ENCODE data around the gene DGCR2. TPM values are rescaled to one million over a fixed set of nuclear protein-coding genes. Genes with fewer than 3 reads are reported as not detected.

DGCR2 gene
- total RNA-seq, 1 experiment from 2014 or later: 24.8 TPM

DNA sequence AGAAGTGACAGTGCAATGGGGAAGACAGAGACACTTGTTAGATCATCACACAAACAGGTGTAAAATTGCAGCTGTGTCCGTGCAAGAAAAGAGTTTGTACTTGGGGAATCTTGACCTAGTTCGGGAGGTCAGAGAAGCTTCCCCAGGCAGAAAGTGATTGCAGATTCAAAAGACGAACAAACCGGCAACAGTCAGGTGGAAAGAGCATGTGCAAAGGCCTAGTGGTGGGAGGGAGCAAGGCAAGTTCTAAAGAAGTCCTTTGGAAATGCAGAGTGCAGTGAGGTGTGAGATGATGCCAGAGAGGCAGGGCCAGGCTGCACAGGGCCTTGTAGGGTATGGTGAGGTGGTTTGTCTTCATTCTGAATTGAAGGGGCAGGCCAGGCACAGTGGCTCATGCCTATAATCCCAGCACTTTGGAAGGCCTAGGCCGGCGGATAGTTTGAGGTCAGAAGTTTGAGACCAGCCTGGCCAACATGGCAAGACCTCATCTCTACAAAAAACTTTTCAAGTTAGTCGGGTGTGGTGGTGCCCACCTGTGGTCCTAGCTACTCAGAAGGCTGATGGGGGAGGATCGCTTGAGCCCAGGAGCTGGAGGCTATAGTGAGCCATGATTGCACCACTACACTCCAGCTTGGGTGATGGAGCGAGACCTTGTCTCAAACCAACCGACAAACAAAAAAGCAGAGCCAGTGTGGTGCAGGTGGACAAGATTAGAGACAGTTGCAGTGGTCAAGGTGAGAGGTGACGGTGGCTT is 24.2 kb upstream of the DGCR2 start:
- no peak for DNase-seq (ENCODE audit: low read depth)

DNA sequence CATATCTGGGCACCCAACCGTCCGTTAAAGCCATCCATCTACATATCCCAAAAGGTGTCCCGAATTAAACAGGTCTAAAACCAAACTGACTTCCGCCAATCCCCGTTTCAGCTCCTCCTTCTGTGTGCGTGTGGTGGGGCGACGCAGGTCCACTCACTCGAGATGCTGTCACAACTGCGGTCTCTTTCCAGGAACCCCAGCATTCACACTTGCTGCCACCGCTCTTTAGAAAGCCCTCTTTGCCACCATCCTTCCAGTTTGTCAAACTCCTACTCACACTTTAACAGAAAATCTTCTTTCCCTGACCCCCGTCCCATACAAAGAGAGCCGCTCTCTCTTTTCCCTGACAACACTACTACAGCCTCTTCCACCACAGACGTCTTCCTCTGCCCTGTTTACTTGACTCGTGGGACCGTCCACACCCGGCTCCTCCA is 21.8 kb upstream of the DGCR2 start:
- DNase-seq (ENCODE audit: low read depth): peak; percentile 21

- DNase-seq (ENCODE audit: low read depth): no peak
Observed at GRCh38 chr22:19143212-19143611, 21.0 kb upstream of the DGCR2 start.

DNA sequence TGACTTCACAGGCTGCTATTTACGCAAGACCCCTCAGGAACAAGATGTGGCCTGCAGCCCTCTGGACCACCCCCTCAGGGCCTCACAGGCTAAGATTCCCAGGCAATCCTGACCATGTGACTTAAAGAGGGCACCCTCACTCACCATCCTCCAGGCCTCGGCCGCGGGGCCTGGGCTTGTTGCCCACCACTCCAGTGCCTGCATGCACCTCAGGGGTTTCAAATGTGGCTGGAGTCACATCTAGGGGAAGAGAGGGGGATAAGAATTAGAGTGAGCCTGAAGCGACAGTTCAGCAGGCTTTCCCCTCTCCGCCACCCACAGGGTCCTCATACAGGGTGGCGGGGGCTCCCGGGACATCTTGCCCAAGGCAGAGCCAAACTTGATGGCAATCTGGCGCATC is 20.2 kb upstream of the DGCR2 start:
- DNase-seq (ENCODE audit: low read depth): no peak

- no peak for DNase-seq (ENCODE audit: low read depth)
Observed at GRCh38 chr22:19139974-19140373, 17.8 kb upstream of the DGCR2 start.

GRCh38 chr22:19139001-19139356 is 16.8 kb upstream of the DGCR2 start:
- no peak for DNase-seq (ENCODE audit: low read depth)

GRCh38 chr22:19138217-19139000 is 16.2 kb upstream of the DGCR2 start:
- no peak for DNase-seq (ENCODE audit: low read depth)

GRCh38 chr22:19137384-19138216 is 15.4 kb upstream of the DGCR2 start:
- no peak for DNase-seq (ENCODE audit: low read depth)

DNA sequence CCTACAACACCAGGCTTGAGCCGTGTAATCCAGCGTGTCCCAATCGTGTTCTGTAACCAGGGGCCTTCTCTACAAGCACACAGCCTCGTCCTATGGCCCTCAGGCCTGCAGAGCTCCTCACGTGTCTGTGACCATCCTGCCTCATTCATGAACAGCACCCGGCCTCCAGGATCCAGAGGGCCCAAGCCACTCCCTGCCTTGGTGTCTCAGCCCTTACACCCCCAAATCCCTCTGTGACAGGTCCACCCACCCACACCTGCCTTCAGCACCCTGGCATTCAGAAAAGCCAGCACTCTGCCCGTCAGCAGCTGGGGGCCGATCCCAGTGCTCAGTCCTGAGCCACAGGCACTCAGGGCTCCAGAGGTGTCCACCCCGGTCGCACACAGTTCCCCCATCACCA is 14.7 kb upstream of the DGCR2 start:
- no peak for DNase-seq (ENCODE audit: low read depth)

- no peak for DNase-seq (ENCODE audit: low read depth)
Observed at GRCh38 chr22:19134874-19135273, 12.7 kb upstream of the DGCR2 start.

DNA sequence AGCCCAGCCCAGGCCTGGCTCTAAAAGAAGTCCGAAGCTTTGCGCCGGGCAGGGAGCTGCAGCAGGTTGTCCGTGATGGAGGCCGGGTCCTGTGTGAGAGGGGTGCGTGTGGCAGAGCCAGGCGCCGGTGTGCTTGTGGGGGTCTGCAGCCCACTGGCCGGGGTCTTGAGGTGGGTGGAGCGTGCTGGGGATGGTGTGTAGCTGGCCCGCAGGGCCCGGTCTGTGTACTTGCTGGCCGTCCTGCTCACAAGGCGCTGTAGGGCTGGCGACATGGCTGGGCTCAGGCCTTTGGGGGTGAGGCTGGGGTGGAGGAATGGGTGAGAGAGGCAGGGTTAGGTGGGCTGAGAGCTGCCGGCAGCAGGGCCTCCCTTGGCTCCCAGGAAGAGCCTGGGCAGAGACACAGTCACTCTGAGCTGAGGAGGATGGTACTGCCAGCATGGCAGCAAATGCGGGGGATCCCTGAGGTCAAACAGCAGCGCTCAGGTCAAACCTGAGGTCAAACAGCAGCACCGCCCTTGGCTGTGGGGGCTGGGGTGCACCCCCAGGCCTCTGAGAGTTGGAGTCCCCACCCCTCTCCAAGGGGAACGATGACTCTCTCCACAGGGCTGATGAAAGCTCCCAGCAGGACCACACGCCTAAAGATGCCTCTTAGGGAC is 12.1 kb upstream of the DGCR2 start:
- no peak for DNase-seq (ENCODE audit: low read depth)

GRCh38 chr22:19133561-19133960 is 11.3 kb upstream of the DGCR2 start:
- no peak for DNase-seq (ENCODE audit: low read depth)

DNA sequence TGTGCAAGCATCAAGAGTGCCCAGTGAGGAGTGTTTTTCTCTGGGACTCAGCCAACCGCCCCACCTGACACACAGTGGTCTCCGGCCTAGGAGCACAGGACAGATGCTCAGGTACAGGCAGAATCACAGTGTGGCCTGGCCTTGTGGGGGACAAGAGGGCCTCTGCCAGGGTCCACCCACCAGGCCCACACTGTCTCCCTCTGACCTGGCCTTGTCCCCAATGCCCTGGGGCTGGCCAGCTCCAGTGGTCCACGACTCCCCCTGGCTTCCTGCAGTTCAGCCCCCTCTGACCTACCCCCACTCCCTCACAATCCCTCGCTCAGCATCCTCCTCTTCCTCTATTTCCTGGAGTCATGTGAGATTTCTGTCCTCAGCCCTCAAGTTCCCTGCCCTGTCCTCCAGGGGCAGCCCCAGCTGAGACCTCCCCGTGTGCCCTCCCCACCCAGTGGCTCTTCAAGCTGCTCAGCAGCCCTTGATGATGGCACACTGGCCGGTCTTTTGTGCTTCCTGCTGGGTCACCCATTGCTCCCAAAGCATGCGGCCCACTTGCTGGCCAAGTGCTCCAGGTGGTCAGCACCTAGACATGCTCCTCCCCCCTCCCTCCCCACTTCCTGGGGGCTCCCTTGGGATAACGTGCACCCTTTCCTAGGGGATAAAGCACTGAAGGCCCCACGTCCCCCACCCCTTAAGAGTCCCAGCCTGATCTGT is 10.6 kb upstream of the DGCR2 start:
- no peak for DNase-seq (ENCODE audit: low read depth)

DNA sequence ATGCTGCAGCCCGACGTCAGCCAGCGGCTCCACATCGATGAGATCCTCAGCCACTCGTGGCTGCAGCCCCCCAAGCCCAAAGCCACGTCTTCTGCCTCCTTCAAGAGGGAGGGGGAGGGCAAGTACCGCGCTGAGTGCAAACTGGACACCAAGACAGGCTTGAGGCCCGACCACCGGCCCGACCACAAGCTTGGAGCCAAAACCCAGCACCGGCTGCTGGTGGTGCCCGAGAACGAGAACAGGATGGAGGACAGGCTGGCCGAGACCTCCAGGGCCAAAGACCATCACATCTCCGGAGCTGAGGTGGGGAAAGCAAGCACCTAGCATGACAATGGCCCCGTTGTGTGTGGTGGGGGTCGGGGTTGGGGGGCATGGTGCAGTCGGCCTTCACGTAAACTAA is 9.9 kb upstream of the DGCR2 start:
- DNase-seq (ENCODE audit: low read depth): no peak

DNA sequence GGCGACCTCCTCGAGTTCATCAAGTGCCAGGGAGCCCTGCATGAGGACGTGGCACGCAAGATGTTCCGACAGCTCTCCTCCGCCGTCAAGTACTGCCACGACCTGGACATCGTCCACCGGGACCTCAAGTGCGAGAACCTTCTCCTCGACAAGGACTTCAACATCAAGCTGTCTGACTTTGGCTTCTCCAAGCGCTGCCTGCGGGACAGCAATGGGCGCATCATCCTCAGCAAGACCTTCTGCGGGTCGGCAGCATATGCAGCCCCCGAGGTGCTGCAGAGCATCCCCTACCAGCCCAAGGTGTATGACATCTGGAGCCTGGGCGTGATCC is 9.4 kb upstream of the DGCR2 start:
- no peak for DNase-seq (ENCODE audit: low read depth)

DNA sequence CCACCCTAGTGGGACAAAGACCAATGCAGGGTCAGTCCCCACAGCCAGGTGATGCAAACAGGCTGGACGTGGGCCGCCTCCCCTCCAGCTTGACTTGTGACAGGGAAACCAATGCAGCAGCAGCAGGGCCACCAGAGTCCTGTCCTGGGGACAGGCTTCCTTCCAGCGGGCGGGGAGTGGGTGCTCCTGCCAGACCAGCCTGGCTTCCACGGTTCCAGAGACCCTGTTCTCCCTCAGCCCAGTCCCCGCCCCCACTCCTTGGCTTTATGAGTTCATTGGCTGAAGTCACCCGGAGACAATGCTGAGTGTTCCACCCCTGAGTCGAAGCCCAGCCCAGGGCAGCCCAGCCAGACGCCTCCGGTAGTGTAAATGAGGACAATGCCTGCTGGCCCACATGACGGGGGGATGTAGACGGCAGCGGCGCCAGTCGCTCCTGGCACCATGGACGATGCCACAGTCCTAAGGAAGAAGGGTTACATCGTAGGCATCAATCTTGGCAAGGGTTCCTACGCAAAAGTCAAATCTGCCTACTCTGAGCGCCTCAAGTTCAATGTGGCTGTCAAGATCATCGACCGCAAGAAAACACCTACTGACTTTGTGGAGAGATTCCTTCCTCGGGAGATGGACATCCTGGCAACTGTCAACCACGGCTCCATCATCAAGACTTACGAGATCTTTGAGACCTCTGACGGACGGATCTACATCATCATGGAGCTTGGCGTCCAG is 8.9 kb upstream of the DGCR2 start, which contains the start of gene TSSK2:
Gene TSSK2 (plus strand): TSS at position 350 of the 726 bp plus-strand sequence. CDS start 92 bp downstream, at position 442.
- DNase-seq (ENCODE audit: low read depth): no peak

DNA sequence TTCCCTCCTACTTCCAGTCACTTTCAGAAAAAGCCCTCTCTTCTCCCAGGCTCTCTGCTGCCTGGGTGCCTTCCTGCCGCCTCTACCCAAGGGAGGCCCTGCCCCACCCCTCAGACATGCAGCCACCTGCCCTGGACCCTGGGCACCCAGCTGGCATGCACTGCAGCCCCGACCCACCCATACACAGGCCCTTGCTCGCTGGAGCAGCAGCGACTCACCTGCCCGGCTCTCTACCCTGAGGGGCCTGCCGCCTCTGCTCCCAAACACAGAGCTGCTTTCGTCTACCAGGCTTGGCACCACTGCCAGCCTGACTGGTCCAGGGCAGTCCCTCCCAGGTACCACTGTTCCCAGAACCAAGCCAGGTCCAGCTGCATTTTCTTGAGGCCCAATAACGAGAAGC is 7.7 kb upstream of the DGCR2 start:
- DNase-seq (ENCODE audit: low read depth): no peak

- no peak for DNase-seq (ENCODE audit: low read depth)
Observed at GRCh38 chr22:19128946-19129727, 6.9 kb upstream of the DGCR2 start.

DNA sequence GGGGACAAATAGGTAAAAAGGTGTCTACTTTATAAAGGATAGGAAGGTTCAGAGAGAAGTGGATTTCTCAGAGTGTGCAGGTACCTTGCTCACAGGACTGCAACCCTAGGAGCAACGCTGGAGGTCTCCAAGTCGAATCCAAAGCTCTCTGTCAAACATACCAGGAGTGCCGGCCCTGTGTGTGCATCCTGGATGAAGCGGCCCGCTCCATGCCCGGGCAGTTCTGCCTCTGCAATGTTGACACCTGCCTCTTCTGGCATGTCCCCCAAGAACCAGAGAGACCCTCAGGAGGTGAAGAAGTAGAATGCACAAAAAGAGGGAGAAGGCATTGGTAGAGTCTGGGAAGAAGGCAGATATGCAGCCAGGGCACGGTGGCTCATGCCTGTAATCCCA is 5.8 kb upstream of the DGCR2 start:
- DNase-seq (ENCODE audit: low read depth): no peak
